ENCODE results near the gene DUS2.

- TF ChIP-seq EP300 (IDR thresholded peaks at IDR 0.05) (no peak), POLR2A (IDR thresholded peaks at IDR 0.05) (no peak), CTCF (IDR thresholded peaks at IDR 0.05) (no peak), POLR2AphosphoS5 (IDR thresholded peaks at IDR 0.05) (no peak)
Observed at GRCh38 chr16:68070249-68070730, 47.2 kb downstream of the DUS2 start.

Data from sigmoid colon (tissue), 4 donors.